HG03108 (cell line): ENCODE data around the gene VWA1.
A peak's percentile ranks its signal among the peaks of the same experiment; 100 is the strongest.
"Not testable (repeated sequence)": the region's sequence is repeated elsewhere in the genome, so short reads cannot be mapped to it uniquely, and the experiment has no call there.

Experiments used
- ATAC-seq: cut with Tn5 transposase; IDR thresholded peaks from one replicate; pipeline ENCODE4 v1.9.1; 2021; ENCODE audit warnings: moderate library complexity; ENCODE audit not compliant: unreplicated experiment

Gene VWA1

DNA sequence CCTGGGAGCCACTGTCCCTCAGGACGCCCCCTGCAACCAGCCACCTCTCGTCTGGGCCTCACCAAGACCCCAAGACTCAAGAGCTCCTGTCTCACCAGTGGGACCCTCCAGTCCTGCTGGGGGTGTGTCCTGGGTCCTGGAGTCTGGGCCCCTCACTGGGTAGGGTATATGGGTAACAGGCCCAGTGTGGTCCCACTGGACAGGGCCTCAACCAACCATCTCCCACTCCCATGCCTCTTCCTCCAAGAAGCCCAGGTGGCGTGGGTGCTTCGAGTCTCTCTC lies 725 bp upstream of the VWA1 start:
- no peak for ATAC-seq

DNA sequence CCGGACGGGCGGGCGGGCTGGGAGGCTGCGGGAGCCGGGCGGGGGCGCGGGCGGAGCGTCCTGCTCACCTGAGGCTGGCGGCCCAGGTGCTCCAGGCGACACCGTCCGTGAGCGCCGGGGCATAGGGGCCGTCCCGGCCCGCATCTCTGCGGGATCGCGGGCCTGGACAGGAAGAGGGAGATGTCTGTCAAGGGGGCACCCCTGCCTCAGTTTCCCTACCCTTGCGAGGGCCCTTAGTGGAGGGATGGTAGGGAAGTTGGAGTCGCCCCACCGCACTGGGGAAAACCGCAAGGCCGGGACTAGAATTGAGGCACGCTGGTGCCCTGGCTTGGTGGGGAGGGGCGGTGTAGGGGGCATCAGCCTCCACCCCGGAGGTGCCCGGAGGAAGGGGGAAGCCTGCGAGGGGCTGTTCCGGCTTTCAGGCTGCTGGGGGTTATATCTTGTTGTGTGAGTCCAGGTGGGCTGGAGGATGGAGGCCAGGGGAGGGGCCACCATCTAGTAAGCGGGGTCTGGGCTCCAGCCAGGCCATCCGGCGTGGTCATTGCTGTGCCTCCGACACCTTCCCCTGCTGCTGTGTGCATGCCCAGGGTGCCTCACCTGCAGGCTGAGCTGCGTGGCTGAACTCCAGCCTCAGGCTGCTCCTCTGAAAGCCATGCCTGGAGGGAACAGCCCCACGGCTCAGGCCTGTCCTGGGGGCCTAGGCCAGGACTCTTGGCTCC lies 580 bp downstream of the VWA1 start:
- ATAC-seq, result no peak

DNA sequence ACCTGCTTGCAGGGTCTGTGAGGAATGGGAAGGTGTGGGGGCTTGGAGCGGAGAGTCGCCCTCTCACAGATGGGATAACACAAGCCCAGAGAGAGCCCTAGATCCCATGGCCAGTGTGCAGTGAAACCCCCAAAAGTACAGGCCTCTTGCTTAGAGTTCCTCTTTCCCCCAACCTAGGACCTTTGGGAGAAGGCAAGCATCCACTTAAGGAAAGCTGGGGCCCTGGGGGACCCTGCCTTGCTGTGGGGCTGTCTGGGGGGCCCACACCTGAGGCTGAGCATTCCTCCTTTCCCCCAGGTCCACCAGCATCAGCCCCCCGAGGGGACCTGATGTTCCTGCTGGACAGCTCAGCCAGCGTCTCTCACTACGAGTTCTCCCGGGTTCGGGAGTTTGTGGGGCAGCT lies 1.1 kb downstream of the VWA1 start:
- no peak for ATAC-seq

DNA sequence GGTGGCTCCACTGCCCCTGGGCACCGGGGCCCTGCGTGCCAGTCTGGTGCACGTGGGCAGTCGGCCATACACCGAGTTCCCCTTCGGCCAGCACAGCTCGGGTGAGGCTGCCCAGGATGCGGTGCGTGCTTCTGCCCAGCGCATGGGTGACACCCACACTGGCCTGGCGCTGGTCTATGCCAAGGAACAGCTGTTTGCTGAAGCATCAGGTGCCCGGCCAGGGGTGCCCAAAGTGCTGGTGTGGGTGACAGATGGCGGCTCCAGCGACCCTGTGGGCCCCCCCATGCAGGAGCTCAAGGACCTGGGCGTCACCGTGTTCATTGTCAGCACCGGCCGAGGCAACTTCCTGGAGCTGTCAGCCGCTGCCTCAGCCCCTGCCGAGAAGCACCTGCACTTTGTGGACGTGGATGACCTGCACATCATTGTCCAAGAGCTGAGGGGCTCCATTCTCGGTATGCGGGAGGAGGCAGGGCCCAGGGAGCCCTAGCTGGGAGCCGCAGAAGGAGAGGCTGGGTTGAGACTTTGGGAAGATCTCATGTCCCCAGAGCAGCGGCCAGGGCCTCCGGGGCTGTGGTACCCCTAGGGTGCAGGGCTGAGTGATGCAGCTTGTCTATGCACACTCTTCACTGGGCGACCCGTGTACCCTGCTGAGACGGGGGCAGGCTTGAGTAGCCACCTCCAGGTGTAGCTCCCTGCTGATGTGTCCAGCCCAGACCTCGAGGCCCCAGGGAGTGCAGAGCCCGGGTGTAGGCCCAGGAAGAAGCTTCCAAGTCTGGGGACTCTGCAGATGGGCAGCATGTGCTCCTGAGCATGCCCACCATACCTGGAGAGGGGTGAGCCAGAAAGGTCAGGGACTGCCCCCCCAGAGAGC lies 1.8 kb downstream of the VWA1 start:
- no peak for ATAC-seq

DNA sequence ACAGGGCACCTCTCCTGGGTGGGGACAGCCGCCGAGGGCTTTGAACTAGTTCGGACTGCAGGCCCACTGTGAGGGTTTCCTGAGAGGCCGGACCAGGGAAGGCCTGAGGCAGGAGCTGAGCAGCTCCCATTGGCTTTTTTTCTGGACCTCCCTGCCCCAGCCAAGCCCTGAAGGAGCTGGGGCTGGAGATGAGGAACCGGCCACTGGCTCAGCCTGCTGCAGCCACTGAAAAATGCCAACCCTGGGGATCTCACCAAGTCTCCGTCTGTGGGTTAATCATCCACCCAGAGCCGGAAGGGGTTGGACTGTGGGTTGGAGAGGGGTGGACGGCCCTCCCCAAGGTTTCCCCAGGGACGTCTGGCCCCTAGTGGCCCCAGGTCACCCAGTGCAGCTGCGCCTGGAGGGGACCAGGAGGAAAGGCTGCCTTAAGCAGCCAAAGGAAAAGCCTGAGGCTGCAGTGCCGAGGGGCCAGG lies 2.5 kb downstream of the VWA1 start:
- ATAC-seq, result peak; percentile 42

DNA sequence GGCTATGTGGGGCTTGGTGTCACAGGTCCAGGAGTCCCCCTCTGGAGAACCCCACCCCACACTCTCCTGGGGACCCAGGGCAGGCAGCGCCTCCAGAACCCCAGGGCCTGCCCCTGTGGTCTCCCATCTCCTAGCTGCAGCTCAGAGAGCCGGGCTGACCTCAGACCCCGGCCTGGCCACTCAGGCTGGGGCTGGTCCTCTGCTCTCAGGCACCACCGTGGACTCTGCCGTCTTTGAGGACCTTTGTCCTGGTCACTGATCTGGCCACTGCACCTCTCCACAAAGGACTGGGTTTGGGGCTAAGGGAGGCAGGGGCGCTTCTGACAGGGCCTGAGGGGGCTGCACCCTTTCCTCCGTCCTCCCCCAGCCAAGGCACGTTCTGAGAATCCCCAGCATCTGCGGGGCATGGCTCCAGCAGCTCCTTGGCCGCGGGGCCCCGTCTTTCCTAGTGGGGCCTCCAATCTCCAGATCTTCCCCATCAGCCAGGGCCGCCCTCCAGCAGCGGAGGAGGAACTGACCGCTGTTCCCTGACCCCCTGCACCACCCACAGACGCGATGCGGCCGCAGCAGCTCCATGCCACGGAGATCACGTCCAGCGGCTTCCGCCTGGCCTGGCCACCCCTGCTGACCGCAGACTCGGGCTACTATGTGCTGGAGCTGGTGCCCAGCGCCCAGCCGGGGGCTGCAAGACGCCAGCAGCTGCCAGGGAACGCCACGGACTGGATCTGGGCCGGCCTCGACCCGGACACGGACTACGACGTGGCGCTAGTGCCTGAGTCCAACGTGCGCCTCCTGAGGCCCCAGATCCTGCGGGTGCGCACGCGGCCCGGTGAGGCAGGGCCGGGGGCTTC lies 3.3 kb downstream of the VWA1 start:
- no peak for ATAC-seq

DNA sequence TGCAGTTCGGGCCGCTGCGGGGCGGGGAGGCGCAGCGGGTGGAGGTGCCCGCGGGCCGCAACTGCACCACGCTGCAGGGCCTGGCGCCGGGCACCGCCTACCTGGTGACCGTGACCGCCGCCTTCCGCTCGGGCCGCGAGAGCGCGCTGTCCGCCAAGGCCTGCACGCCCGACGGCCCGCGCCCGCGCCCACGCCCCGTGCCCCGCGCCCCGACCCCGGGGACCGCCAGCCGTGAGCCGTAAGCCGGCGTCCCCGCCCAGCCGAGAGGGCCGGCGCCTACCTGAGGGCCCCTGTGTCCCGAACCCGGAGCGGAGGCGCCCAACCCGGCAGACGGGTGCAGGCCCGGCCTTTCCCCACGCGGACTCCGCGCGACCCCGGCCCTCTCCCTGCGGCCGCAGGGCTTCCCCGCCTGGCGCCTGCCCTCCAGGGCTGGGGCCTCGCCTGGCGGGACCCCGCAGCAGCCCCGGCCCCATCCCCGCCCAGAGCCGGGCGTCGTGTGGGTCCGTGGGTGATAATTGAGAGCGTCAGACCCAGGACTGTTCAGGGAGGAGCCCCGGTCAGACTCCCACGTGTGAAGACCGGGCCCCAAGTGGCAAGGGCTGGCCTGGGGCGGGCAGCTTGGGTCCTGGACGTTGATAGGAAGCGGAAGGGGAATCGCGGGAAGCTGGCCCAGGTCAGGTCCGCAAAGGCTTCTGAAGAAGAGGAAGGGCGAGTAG lies 4.2 kb downstream of the VWA1 start:
- no peak for ATAC-seq

DNA sequence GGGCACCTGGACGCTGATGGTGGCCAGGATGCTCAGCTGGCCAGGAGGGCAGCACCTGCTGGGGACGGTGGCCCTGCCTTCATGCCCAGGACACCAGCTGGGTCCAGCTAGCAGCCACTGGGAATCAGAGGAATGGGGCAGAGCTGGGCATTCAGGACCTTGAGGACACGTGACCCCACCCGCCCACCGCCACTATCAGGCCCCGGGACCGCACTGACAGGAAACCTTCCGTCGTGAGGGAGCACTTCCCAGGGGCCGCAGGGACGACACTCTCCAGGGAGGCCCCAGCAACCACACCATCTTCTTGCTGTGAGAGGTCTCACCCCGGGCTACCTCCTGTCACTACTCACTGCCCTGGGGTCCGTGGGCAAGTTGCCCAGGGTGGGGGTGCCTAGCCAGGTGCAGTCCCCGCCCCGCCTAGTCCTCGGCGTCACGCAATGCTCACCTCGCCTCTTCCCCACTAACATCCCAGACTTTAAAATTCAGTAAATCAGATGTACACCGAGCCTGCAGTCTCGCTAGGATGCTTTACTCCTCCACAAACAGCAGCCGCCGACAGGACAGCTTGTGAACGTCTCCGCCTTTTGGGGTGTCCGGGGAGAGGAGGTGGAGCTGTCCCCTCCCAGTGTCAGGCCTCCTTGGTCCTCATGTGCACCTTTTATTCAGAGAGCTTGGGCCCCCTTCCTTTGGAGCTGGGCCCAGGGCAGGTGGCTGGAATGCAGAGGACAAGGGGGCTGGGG lies 4.9 kb downstream of the VWA1 start:
- no peak for ATAC-seq

DNA sequence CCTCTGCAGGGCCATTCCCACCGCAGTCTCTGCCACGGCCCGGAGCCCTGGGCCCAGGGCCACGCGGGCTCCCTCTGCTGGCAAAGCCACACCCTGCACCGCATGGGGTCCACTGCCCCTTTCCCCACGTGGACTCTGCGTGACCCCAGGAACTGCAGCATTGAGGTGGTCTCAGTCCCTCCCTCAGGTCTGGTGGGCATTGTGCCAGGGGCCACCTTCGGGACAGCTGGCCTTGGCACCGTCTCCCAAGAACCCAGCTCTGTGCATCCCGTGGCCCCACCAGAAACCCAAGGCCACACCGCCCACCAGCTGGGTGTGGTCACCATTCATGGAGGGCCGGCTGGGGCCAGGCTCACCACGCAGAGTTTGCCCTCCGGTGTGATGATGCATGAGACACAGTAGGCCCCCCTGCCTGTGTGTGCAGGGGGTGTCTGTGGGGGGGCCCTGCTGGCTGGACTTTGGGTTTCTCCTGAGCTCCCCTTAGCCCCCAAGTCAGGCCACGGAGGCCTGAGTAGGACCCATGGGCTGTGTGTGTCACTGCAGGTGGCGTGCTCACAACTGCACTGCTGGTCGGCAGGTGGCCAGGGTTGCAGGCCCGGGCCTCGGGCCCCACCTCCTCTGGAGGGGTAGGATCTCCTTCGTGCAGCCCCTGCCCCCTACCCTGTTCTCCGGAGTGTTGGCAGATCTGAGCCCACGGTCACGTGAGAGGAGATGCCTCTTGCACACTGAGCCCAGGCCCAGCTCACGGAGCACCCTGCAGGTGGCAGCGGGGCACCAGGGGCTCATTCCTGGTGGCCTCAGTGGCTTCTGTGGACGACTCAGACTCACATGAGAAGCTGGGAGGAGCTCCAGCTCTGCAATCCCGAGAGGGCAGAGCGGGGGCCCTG lies 5.8 kb downstream of the VWA1 start:
- no peak for ATAC-seq

DNA sequence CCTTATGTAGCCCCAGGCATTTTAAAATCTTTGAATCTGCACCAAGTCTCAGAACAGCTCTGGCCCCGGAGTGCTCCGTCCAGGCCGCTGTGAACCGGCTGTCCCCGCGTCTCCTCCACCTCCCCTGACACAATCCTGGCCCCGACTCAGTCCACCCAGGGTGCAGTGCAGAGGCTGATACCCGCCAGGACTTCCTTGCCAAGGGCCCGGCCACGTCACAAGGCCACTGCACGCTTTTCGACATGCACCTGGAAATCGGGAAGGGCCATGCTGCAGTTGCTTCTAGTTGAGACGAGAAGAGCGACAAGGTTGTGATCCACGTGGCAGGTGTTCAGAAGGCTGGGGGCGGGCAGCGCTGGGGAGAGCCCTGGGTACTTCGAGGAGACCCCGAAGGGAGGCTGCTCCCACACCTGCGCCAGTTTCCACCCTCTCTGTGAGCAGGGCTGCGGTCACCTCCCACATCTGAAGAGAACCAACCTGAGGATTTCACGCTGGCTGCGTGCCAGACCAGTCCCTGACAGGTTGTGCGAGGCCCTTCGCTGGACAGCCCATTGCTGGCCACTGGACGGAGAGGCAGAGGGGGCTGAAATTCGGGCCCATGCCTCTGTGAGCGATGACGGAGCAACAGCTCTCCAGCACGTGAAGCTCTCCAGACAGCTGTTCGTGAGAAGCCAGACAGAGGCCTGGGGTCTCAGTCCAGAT lies 6.7 kb downstream of the VWA1 start:
- no peak for ATAC-seq

DNA sequence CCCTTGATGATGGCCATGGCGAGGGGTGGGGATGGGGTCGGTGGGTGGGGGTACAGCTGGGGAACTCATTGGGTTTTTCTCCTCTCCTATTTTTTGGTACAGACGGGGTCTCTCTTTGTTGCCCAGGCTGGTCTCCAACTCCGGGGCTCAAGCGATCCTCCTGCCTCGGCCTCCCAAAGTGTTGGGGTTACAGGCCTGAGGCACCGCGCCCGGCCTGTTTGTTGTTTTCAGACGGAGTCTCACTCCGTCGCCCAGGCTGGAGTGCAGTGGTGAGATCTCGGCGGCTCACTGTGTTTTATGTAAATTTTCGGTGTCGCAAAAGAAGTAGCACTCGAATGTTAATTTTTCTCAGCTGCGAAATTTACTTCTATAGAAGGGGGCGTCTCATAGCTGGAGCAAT lies 11.1 kb downstream of the VWA1 start:
- ATAC-seq, result not testable (repeated sequence)

DNA sequence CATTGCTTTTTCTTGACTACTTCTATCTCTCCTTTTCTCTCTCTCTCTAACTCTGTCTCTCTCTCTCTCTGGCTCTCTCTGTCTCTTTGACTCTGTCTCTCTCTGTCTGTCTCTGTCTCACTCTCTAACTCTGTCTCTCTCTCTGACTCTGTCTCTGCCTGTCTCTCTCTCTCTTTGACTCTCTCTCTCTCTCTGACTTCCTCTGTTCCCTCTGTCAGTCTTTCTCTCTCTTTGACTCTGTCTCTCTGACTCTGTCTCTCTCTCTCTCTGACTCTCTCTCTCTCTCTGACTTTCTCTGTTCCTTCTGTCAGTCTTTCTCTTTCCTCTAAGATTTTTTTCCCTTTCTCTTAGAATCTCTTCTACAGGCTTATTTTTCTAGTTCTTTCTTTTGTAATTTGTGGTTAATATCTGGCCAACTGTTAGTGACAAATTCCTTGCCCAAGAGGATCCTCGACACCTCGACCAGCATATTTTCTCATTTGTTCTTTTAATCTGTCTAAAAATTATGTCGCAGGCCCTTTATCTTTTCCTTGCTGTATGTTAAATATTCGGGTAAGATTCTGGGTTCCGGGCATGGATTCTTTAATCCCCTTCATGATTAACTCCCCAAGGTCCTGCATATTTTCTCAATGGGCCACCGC lies 13.7 kb downstream of the VWA1 start, which contains the start of gene ATAD3C:
Gene ATAD3C, plus strand, starts transcription at position 591 of the 641 bp plus-strand sequence. CDS start 995 bp downstream, outside the sequence.
- no peak for ATAC-seq

DNA sequence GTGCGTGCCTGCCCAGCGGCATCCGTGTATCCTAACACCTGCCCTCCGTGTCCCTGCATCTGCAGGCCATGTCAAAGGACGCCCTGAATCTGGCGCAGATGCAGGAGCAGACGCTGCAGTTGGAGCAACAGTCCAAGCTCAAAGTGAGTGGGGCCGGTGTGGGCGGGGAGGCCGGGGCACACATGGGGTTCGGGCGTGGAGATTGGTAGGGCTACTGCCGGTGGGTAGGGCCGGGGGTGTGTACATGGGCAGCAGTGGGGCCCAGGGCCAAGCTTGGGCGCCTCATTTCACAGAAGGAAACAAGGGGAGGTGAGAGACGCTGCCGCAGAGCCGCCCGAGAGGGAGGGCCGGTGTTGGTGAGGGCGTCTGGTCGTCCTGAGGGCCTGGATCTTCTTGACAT lies 15.1 kb downstream of the VWA1 start:
- not testable (repeated sequence) for ATAC-seq

DNA sequence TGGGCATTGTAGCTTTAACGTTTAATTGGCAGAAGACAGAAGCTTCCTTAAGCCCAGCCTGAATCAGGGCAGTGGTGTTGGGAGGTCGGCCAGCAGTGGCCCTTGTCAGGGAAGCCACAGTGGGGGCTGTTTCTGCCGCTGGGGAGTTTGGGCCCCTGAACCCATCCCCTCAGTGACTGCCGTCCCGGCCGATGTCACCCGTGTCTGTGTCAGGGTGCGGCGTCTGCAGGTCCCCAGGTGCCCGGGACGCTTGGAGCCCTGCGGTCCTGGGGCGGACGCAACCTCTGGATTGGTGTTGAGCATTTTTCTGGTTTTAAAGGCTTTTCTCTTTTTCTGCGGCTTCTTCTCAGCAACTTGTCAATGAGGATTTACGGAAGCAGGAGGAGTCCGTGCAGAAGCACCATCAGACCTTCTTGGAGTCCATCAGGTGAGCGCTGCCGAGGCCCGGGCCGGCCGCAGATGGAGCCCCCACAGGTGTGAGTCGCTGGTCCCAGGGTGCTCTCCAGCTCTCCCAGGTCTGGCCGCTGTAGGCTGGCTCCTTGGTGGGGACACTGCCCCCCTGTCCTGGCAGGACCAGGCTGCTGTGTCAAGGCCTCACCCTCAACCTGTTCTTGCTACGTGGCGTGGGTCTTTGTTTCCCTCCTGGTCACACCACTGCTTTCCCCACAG lies 16.3 kb downstream of the VWA1 start:
- no peak for ATAC-seq

DNA sequence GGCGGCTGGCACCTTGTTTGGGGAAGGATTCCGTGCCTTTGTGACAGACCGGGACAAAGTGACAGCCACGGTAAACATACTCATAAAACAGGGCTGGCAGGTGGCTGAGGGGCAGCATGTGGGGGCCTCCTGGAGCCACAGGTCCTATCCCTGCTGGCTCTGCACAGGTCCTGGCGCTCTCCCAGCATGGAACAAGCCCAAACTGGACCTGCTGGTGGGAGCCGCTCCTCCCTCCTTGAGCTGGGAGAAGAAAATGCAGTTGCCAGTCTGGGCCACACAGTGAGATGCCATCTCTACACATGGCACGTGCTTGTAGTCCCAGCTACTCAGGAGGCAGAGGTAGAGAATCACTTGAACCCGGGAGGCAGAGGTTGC lies 16.9 kb downstream of the VWA1 start:
- not testable (repeated sequence) for ATAC-seq

DNA sequence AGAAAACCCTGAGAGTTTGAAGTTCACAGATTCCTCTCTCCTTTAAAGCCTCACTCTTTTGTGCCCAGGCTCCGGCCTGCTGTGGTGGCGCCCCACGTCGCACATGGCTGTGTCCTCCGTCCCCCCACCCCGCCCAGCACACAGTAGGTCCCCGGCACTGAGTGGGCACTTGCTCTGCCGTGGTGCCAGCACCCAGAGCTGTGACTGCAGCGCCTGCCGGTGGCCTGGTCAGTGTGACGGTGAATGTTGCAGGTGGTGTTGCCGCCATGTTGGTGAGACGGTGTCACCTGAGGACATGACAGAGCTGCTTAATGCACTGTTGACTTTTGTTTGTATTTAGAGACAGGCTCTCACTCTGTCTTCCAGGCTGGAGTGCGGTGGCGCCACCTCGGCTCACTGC lies 17.4 kb downstream of the VWA1 start:
- no peak for ATAC-seq

DNA sequence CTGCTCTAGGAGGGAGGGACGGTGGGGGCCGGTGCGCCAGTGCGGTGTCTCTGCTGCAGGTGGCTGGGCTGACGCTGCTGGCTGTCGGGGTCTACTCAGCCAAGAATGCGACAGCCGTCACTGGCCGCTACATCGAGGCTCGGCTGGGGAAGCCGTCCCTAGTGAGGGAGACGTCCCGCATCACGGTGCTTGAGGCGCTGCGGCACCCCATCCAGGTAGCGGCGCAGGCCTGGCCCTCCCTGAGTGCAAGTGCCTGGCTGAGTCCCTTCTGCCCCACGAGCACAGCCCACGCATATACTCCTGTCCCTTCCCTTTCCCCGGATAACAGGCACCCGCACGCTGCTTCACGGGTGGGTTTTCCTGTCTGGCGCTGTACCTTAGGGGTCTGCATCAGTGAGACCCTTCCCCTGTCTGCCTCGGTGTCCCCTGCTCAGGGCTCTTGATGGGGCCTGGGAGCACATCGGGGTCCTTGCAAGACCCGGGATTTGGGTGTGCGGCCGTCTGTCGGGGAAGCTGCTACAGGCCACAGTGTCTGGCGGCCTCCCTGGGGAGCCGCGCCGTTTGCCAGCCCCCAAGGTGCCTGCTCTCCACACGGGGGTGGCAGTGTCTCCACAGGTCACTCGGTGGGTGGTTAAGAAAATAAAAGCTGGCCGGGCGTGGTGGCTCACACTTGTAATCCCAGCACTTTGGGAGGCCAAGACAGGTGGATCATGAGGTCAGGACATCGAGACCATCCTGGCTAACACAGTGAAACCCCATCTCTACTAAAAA lies 19.0 kb downstream of the VWA1 start:
- not testable (repeated sequence) for ATAC-seq
